GM10266 (cell line): ENCODE measurements around the gene SMAD1.

Experiments
- DNase-seq: peaks from one replicate; pipeline ENCODE4 v3.0.0; 2012; ENCODE audit errors: extremely low spot score
- TF ChIP-seq, protein P1 (sequence below): IDR thresholded peaks from 2 replicates; pipeline ENCODE4 v1.5.1; 2012; ENCODE audit warnings: mild to moderate bottlenecking, low read depth; ENCODE audit not compliant: control insufficient read depth, insufficient read depth; ENCODE audit errors: missing control alignments

The SMAD1 gene

DNA sequence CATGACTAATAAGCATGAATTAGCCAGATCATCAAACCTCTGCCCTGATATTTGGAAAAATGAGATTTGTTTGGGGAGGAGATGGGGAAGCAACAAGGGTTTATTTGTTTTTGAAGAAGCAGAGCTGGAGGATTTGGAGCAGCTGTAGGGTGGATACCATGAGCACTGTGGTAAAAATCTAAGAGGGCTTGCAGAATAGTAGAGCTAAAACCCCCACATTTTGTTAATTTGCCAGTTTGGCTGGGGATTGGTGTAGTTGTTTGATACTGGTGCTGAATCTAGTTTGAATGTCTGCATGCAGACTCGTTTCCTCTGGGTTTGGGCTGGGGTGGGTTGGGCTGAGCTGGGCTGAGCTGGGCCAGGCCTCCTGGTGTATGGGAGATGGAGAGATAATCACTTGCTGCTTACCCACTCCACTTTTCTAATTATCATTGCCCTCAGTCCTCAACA, 43.7 kb downstream of the SMAD1 start:
- TF ChIP-seq, protein P1, sequence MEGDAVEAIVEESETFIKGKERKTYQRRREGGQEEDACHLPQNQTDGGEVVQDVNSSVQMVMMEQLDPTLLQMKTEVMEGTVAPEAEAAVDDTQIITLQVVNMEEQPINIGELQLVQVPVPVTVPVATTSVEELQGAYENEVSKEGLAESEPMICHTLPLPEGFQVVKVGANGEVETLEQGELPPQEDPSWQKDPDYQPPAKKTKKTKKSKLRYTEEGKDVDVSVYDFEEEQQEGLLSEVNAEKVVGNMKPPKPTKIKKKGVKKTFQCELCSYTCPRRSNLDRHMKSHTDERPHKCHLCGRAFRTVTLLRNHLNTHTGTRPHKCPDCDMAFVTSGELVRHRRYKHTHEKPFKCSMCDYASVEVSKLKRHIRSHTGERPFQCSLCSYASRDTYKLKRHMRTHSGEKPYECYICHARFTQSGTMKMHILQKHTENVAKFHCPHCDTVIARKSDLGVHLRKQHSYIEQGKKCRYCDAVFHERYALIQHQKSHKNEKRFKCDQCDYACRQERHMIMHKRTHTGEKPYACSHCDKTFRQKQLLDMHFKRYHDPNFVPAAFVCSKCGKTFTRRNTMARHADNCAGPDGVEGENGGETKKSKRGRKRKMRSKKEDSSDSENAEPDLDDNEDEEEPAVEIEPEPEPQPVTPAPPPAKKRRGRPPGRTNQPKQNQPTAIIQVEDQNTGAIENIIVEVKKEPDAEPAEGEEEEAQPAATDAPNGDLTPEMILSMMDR: no peak
- no peak for DNase-seq

DNA sequence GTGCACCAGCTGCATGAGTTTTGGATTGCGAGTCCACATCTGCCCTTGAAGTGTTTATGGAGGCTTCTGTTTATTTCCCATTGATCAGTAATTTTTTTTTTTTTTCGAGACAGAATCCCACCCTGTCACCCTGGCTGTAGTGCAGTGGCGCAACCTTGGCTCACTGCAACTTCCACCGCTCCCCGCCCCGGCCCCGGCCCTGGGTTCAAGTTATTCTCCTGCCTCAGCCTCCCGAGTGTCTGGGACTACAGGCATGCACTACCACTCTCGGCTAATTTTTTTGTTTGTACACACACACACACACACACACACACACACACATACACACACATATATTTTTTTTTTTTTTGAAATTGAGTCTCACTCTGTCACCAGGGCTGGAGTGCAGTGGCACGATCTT, 46.1 kb downstream of the SMAD1 start:
- TF ChIP-seq, protein P1: no peak
- DNase-seq: no peak

DNA sequence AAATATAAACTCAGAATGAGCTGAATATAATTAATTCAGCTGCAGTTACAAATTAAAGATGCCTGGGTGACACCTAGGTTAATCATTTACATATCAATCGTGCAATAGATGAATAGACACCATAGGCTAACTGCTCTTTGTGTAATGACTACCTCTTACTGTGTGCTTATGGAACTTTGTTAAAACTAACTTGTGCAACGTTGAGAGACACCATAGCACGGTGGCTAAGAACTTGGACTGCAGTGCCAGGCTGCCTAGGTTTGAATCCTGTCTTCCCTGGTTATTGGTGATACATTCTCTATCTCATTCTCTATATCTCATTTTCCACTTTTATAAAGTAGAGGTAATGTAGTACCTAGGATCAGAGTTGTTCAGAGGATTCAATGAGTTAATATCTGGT, 46.9 kb downstream of the SMAD1 start:
- DNase-seq: no peak
- TF ChIP-seq, protein P1: no peak

DNA sequence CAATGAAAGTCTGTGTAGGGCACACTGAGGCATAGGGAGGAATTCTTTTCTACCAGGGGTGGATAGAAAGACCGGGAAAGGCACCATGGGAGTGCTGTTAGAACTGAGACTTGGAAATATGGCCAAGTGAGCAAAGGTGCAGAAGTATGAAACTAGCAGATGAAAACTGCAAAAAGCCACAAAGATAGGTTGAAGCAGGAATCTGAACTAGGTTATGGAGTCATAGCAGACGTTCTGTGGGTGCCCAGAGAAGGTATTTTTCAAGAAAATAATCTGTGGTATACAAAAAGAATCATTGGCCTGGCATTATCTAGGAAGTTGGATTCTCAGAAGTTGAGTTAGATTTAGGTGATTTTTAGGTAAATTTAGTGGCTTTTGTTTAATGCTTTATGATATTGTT, 48.5 kb downstream of the SMAD1 start:
- no peak for DNase-seq
- TF ChIP-seq, protein P1: no peak

DNA sequence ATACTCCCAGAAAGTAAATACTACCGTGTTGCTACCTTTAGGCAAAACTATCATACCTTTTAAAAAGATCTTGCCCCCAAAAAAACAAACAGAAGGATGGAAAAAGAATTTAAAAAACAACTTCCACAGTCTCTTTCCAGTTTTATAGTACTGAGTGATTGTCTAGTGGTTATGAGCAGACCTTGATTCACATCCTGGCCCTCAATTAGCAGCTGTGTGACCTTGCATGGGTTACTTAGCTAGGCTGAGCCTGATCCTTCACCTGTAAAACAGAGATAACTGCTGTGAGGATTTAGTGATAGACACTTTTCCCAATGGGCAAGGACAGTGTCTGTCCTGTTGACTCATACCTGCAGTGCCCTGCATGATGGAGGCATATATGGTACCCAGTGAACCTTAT, 49.0 kb downstream of the SMAD1 start:
- DNase-seq: no peak
- TF ChIP-seq, protein P1: no peak

DNA sequence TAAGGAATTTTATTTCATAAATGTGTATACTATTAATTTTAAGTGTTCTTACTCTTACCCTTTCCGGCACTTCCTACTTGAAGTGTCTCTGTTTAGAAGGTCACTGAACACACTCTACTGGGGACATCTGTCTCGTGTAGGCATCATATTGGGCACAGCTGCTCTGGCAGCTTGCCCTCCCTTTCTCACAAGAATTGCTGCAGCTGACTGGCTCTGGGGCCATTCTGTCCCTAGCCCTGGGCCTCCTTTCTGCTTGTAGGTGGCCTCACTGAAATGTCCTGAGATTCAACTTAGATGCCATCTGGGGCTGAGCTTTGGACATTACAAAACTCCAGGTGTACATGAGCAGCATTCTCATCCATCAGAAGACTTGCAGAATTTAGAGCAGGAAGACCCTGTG, 49.6 kb downstream of the SMAD1 start:
- TF ChIP-seq, protein P1: no peak
- DNase-seq: no peak

DNA sequence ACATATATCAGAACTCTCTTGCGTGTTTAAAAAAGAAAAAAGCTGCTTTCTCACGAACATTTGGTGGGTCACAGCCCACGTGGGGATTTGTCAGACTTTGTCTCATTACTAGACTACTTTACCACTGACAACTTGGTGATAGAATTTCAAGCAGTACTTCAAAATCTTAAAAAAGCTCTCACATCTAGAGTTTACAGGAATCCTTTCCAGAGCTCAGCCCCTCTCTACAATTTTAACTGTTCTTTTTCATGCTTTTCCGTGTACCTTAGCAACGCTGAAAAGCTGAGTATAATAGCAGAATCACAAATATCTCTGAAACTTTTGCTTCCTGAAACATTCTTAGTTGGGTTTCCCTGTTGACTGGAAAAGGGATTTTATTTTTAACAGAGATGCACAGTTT, 50.2 kb downstream of the SMAD1 start:
- DNase-seq: no peak
- TF ChIP-seq, protein P1: no peak
